ENCODE results near the gene CDC42BPG.

CDC42BPG gene, protein sequence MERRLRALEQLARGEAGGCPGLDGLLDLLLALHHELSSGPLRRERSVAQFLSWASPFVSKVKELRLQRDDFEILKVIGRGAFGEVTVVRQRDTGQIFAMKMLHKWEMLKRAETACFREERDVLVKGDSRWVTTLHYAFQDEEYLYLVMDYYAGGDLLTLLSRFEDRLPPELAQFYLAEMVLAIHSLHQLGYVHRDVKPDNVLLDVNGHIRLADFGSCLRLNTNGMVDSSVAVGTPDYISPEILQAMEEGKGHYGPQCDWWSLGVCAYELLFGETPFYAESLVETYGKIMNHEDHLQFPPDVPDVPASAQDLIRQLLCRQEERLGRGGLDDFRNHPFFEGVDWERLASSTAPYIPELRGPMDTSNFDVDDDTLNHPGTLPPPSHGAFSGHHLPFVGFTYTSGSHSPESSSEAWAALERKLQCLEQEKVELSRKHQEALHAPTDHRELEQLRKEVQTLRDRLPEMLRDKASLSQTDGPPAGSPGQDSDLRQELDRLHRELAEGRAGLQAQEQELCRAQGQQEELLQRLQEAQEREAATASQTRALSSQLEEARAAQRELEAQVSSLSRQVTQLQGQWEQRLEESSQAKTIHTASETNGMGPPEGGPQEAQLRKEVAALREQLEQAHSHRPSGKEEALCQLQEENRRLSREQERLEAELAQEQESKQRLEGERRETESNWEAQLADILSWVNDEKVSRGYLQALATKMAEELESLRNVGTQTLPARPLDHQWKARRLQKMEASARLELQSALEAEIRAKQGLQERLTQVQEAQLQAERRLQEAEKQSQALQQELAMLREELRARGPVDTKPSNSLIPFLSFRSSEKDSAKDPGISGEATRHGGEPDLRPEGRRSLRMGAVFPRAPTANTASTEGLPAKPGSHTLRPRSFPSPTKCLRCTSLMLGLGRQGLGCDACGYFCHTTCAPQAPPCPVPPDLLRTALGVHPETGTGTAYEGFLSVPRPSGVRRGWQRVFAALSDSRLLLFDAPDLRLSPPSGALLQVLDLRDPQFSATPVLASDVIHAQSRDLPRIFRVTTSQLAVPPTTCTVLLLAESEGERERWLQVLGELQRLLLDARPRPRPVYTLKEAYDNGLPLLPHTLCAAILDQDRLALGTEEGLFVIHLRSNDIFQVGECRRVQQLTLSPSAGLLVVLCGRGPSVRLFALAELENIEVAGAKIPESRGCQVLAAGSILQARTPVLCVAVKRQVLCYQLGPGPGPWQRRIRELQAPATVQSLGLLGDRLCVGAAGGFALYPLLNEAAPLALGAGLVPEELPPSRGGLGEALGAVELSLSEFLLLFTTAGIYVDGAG (N-terminal part only)

DNA sequence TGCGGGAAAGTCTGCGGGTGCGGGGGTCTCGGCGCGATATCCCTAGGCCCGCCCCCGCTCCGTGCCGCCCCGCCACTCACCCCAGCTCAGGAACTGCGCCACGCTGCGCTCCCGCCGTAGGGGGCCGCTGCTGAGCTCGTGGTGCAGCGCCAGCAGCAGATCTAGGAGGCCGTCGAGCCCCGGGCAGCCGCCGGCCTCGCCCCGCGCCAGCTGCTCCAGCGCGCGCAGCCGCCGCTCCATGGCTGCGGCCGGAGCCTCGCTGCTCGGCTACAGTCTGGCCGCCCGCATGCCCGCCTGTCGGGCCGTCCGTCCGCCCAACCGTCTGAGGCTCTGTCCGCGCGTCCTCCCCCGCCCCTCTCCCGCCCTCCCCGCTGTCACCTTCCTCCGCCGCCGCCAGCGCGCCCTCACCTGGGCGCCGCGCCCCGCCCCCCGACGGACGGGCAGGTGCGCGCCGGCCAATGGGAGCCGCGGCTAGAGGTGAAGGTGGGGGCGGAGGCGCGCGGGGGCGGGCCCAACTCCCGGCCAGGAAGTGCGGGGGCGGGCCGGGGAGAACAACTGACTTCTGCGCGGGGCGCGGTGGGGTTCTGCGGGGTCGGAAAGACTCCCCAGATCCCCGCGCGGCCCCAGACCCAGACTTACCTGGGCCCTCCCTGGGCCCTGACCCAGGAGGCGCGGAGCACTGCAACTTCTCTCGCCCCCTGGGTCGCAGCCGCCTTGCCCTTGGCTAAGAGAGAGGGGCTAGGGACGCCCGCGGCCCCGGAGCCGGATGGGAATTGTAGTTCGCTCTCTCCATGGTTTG lies at the start of gene CDC42BPG:
CDC42BPG (minus strand) TSS at position 324 of the 799 bp plus-strand sequence; CDS start at position 240, 84 bp downstream.
- DNase-seq = peak; percentile 77

DNA sequence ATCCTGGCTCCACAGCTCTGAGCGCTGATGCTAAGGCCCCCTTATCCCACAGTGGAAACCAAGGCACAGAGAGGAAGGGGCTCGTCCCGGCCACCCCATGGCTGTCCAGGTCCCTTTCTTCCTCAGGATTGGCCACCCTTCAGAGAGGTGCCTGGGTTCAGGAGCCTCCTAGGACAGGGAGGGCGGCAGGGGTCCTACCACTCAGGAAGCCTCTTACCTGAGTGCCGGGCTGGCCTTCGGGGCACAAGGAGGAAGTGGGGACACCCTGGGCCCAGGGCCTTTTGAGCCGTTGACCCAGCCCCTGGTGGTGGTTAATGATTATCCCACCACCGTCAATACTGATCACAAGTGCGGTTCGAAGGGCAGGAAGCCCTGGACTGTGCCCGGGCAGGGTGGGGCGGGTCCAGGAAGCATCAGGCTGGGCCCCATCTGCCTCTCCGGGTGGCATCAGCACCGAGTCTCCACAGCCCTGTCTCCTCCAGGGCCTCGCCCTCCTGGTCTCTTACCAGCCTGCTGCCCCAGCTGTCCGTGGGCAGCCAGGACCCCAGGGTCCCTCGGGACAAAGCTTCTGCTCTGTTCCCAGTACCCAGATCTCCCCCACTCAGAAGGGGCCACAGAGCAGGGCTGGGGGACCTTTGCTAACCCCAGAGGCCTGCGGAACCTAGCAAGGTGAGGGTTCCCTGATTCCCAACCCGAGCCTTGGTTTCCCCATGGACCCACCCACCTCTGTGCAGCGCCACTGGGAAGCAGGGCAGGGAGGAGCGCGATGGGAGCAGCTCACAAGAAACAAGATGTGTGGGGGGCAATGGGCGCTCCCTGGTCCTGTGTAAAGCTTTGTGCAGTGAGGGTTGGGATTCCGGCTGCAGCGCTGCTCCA lies 49.0 kb upstream of the CDC42BPG start:
- DNase-seq = no peak

DNA sequence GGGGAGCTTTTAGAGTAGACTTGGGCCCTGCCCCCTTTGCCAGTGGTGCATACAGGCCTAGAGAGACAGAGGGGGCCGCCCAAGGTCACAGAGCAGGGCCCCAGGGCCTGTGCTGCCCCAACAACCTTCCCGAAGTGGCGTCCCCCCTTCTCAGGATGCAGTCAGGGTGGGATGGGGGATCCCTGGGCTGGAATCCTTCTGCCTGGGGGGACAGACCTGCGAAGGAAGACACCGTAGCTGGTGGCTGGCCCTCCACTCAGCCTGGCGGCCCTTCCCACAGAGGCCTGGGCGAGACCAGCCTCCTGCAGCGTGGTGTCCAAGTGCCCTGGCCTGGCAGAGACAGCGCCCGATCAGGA lies 48.4 kb upstream of the CDC42BPG start:
- no peak for DNase-seq

DNA sequence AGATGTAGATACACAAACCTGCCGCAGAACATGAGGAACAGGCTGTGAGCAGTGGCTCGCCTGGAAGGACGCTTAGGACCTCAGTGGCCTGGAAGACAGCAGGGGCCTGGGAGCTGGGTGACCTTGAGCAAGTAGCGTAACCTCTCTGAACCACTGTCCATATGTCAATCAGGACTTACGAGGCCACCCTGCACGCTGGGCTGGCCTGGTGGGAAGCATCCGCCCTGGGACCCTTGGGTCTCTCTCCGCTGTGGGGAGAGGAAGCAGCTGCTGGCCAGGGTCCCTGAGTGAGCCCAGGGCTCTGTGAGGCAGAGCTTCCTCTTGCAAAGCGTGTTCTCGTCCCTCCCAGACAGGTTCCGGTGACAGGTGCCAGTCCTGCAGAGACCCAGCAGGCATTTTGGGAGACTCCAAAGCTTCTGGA lies 48.0 kb upstream of the CDC42BPG start:
- no peak for DNase-seq

DNA sequence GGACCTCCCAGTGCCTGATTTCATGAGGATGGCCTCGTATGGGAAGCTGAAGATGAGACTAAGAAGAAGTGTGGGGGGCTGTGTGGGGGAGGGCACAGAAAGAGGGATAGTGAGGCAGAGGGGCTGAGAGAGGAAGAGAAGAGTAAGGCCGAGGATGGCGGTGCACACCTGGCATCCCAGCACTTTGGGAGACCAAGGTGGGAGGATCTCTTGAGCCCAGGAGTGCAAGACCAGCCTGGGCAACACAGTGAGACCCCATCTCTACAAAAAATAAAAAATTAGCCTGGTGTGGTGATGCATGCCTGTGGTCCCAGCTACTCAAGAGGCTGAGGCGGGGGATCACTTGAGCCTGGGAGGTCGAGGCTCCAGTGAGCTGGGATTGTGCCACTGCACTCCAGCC lies 47.4 kb upstream of the CDC42BPG start:
- no peak for DNase-seq

DNA sequence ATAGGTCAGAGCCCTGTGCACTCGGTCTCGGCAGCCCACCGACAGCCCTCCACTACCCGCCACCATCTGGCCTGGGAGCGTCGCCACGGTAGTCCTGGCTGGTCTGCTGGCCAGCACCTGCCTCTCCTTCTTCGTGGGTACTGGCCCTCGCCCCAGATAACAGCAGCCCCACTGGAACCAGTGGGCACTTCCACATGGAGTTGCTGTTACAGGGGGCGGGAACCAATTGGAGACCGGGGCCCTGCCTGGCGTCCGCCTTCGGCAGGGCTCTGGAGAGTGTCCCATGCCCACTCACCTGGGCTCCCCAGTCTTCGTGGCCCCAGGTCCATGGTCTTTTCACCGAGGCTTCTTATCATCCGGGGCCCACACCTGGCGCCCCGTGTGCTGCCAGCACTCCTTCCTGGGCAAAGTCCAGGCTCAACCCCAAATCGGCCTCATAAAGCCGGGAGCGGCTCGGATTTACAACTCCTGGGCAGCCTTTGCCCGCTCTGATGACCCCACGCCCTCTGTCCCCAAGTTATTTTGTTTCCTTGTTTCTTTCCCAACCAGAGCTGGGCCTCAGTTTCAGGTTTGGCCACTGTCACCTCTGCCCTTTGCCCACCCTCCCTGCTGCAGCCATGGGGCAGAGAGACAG lies 46.9 kb upstream of the CDC42BPG start:
- DNase-seq = no peak

DNA sequence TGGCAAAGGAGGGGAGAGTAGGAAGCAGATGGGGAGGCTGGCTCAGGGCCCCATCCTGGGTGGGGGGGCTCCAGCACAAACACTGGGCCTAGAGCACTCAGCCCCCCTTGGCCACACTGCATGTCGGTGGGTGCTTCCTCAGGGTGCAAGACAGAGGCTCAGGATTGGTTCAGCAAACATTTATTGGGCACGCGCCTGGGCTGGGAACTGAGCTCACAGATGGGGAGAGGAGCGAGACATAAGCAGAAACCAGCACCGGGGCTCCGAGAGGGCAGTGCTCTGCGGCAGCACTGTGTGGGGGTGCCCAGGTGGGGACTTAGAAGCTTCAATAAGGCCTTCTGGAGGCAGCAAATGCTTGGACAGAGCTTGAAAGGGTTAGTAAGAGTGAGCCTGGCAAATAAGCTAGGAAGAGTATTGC lies 46.1 kb upstream of the CDC42BPG start:
- no peak for DNase-seq

DNA sequence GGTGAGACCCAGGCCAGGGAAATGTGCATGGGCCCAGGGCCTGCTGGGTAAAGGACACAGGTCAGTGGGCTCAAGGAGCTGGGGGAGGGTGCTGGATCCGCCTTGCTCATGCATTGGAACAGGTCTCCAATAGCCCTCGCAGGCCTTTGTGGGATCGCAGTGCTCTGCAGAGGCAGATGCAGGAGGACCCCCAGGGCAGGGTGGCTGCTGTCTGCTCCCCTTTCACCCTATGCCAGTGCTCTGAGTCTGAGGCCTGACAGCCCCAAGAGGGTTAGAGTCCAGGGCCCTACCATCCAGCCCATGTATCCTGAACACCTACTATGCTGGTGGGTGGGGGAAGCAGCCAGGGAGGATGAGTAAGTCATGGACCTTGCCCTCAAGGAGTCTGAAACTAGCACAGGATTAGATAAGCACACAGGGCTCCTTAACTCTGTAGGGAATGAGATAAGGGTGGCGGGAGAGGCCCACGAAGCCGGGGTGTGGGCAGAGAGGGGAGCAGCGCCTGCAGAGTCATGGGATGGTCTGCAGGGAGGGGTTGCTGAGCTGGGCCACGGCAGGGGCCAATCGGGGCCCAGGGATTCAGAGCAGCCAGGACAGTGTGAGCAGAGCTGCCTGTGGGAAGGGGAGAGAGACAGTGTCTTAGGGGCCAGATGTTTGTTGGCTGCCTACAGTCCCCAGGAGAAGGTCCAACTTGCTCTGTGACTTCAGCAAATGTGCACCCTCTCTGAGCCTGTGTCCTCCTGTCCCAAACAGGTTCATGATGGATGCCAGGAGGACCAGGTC lies 44.5 kb upstream of the CDC42BPG start:
- no peak for DNase-seq

DNA sequence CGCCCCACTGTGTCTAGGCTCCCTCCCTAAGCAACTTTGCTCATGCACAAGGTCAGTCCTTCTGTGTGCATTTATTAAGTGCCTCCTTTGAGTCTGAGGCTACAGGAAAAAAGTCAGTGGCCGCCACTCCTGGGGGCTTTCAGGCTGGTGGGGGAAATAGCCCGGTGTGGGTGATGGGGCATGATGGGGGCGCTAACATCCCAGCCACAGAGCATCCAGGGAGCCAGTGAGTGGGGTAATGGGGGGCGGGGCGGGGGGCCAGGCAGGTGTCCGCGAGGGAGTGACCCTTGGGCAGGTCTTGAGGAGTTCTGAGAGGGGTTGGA lies 43.9 kb upstream of the CDC42BPG start:
- DNase-seq = no peak

DNA sequence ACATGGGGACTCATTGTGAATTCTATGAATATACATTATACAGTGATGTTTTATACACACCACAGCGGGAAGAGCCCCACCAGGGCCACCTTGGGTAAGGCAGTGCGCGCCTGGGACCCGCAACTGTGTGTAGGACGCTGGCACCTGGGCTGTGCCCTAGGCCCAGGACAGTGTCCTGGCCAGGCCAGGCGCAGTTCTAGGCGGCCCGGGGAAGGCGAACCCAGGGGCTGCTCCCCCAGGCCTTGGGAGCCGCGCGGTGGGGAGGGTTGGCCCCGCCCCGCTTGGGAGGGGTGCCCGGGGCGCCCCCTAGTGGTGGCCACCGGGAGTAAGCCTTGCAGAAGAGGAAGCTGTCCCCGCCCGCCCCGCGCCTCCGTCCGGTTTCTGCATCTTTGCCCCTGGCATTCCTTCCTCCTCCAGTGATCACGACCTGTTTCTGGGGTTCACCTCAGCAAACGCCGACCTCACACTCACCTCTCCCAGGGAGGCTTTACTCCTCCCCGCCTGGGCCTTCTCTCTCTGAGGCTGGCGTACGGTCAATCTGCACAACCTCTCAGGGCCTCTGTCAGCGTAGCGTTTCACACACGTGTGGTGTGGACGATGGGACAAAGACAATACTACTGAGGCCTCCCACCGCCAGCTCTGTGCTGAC lies 43.4 kb upstream of the CDC42BPG start:
- peak; percentile 90 for DNase-seq

DNA sequence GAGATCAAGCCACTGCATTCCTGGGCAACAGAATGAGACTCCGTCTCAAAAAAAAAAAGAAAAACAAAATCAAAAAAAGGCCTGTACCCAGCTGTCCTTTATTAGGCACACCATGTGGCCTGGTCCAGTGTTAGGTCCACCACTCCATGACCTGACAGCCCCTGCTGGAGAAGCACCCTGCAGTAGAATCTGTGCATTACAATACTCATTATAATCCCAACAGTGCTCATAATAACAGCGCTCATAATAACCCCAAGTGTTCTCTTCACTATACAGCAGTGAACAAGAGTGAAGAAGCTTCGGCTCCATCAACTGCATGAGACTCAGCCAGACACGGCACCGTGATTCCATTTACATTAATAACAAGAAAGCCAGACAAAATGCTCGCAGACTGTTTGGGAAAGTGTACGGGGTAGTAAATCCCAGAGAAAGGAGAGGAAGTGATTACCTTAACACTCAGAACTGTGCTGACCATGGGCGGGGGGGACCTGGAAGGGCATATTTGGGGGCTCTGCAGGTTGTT lies 42.8 kb upstream of the CDC42BPG start:
- no peak for DNase-seq

DNA sequence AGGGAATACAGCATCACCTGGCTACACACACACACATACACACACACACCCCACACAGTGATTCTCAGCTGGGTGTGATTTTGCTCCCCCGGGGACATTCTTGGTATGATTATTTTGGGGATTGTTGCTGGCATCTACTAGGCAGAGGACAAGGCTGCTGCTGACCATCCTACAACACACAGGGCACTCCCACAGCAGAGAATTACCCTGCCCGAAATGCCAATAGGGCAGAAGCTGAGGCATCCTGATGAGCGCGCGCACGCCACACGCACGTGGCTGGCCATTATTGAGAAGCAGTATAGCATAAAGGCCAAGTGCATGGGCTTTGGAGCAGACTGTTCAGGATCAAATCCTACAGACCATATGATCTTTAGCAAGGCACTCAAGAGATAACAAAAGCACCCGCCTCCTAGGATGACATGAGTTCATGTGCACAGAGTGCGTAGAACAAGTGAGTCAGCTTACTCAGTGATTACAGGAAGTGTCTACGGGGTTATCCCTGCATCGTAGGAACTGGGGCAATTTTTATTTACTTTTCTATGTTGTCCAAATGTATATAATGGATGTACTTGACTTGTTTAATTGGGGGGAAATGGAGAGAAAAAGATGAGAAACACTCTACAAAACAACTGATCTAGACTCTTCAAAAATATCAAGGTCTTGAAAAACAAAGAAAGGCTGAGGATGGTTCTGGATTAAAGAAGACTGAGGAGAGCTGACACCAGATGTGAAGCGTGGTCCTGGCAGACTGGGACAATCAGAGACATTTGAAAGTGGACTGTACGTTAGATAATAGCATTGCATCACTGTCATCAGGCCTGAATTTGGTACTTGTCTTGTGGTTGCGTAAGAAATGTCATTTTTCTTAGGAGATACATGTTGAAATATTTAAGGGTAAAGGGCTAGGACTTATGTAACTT lies 41.2 kb upstream of the CDC42BPG start:
- DNase-seq = no peak

DNA sequence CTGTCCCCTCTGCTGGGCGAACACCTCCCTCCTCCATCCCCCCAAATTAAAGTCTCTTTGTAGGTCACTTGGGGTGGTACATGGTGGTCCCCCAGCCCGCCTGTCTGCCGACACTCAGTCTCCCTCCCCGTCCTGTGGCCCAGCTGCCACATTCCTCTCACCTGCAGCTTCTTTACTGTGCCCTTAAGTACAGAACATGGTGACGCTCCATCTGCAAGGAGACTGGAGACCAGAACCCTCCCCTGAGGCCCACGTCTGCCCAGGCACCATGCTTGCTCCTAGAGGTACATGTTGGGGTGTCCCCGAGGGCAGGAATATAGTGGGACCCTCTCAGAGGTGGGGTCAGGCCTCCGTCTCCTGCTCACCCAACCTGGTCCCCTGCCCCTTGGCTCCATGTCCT lies 39.6 kb upstream of the CDC42BPG start:
- DNase-seq = no peak

DNA sequence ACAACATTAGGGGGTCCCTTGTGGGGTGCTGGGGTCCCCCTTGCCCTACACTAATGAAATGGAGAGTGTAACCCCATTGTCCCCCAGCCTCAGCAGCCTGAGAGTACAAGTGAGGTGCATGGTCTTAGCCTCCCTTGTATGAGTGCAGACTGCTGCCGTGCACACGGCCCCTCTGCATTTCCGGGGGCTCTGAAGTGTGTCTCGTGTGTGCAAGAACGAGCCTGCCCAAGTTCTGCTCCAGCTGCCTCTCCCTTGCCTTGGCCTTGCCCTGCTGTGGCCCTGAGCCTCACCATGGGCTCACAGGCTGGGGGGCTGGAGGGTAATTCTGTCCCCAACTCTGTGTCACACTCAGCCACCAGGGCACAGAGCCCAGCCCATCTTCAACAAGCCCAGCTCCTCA lies 39.1 kb upstream of the CDC42BPG start:
- DNase-seq = no peak

DNA sequence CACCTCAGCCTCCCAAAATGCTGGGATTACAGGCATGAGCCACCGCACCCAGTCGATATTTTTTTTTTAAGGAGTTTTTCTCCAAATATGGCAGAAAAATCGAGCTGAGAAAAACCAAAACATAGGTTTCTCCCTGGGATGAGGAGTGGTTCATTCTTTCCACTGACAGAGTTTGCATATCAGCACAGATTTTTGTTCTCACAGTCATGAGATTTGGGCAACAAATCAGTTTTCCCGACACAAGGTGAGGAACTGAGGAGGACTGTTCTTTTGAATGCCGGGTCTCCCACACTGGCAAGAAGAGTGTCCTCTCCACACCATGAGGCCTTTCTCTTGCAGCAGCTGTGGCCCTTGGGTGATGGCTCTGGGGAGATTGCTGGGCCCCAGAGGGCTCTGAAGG lies 37.8 kb upstream of the CDC42BPG start:
- no peak for DNase-seq

DNA sequence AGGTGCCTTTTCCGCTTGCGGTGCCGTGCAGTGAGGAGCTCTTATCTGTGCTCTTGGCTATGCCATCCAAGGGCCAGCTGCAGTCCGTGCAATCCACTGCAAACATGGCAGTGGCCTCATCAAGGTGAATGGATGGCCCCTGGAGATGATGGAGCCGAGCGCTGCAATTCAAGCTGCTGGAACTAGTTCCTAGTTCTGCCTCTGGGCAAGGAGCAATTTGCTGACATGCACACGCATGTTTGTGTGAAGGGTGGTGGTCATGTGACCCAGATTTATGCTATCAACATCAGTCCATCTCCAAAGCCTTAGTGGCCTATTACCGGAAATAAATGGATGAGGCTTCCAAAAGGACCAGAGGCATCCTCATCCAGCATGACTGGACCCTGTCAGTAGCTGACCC lies 37.0 kb upstream of the CDC42BPG start:
- DNase-seq = no peak

DNA sequence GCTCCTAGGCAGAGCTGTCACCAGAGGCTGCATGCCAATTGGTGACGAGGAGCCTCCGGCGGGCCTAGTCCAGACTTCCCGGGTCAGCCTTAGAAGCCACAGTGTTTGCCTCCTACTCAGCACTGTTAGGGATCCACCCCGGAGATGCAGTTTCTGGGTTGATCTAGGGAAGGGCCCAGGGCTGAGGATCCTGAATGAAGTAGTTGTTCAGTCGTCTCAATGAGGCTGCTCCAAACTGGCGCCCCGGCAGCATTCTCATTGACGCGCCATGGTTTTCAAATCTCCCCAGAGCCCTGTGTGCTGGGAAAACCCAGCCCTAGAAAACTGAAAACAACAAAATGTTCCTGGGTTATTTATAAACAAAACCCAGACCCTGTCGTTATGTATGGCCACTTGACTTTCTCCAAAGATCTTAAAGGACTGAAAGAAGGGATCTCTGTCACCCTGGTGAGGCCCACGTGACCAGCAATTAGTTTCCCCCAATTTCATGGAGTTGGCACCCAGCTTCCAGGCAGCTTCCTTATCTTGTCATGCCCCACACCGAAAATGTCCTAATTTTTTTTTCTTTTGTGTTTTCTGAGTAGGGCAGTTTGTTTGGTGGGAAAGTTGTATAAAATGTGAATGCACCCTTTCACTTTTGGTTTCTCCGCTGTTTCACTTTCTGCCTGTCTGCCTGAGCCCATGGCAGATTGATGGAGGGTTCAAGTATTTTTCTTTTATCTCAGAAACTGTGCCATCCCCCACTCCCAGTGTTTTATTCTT lies 36.0 kb upstream of the CDC42BPG start:
- DNase-seq = no peak
